Activated CD4-positive, alpha-beta T cell treated with anti-CD3 and anti-CD28 coated beads for 36 hours (primary cell): ENCODE results near the gene ZNF142. TPM values are rescaled to one million over a fixed set of nuclear protein-coding genes. Genes with fewer than 3 reads are reported as not detected.

ENCODE experiments used
- ATAC-seq: fragments of 200-7000 bp; cut with Tn5 transposase; one replicate; pipeline ENCODE4 v1.10.0; 2021; ENCODE audit warnings: mild to moderate bottlenecking, moderate library complexity
- CTCF ChIA-PET: fragments of 350-600 bp; sonication (Branson Sonifier 250); formaldehyde crosslinking; loops from one replicate; lab custom pipeline; 2021; ENCODE audit warnings: antibody characterized with exemption; lab: Charles Lee
- POLR2A ChIA-PET: fragments of 350-600 bp; sonication (Branson Sonifier 250); formaldehyde crosslinking; loops from one replicate; lab custom pipeline; 2021; ENCODE audit warnings: antibody characterized with exemption, inconsistent platforms; lab: Charles Lee
- DNase-seq: peaks from one replicate; pipeline ENCODE4 v3.0.0-alpha.2; 2020
- H3K27ac Mint-ChIP-seq: one replicate; pipeline ENCODE4 v1.8.0; 2021; ENCODE audit warnings: mixed read lengths
- H3K27me3 Mint-ChIP-seq: one replicate; pipeline ENCODE4 v1.8.0; 2021; ENCODE audit warnings: mixed read lengths
- H3K36me3 Mint-ChIP-seq: one replicate; pipeline ENCODE4 v1.8.0; 2021; ENCODE audit warnings: low read depth, mixed read lengths
- H3K4me1 Mint-ChIP-seq: one replicate; pipeline ENCODE4 v1.8.0; 2021; ENCODE audit warnings: mixed read lengths
- H3K4me3 Mint-ChIP-seq: one replicate; pipeline ENCODE4 v1.8.0; 2021; ENCODE audit warnings: mild to moderate bottlenecking, moderate library complexity, mixed read lengths
- H3K9me3 Mint-ChIP-seq: one replicate; pipeline ENCODE4 v1.8.0; 2021; ENCODE audit warnings: low read depth, mixed read lengths
- intact Hi-C, 2 experiments: fragments of 100-400 bp; cut with DNase I in 1 of 2; cut with micrococcal nuclease in 1 of 2; formaldehyde crosslinking; loops; one replicate each; pipeline versions ENCODE4 v1.14.2 to v1.15.1; 2022 to 2024; cut with DNase I, micrococcal nuclease
- total RNA-seq, 2 experiments: library from RNA; stranded (reverse); gene quantifications; one replicate each; pipeline ENCODE4 v1.2.3, GENCODE V29; 2021

ZNF142 gene
- total RNA-seq, 2 experiments from 2014 or later = 31.5 to 42.4 TPM

- intact Hi-C loops = no loop called here
- H3K9me3 Mint-ChIP-seq = no peaks in the 10 kb centered on the region
- no peak for DNase-seq
- H3K36me3 Mint-ChIP-seq = no peaks in the 10 kb centered on the region
- ChIA-PET POLR2A (no interaction called here), CTCF (interaction anchor here (0.6 kb wide), 1 partner anchor 463 kb away, joined by 3 read pairs; no protein-coding TSS in a partner anchor)
- no peak overlapping the region for H3K27ac Mint-ChIP-seq
- no peak for ATAC-seq
- H3K4me3 Mint-ChIP-seq = no peak overlapping the region
- H3K4me1 Mint-ChIP-seq = peaks cover 3% of the 10 kb centered on the region
- H3K27me3 Mint-ChIP-seq = no peaks in the 10 kb centered on the region
Measured at GRCh38 chr2:218623366-218623705, 36.1 kb downstream of the ZNF142 start.

DNA sequence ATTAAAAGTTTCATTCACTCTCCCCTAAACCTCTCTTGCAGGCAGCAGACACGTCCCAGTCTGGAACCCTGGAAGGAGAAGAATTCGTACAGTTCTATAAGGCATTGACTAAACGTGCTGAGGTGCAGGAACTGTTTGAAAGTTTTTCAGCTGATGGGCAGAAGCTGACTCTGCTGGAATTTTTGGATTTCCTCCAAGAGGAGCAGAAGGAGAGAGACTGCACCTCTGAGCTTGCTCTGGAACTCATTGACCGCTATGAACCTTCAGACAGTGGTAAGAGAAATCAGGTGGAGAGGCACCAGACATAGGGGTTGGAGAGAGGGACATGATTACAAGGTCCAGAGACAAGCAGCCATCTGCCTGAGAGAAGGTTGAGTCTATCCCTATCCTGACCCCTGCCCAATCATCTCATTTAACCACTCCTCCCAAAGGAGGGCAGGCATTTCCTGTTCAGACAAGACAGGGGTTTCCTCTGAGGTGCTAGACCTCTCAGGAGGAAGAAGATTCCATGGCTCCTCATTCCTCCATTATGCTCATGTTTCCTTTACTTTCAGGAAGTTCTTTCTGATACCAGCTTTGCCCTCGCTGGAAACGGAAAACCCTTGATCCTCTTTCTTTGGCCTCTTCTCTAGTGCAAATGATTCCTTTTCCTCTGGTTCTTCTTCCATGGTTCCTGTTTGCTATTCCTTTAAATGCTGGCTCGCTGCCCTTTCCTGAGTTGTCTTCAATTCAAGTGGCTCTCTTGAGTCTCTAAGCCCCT, 36.6 kb downstream of the ZNF142 start:
- H3K27me3 Mint-ChIP-seq = no peaks in the 10 kb centered on the region
- no peak overlapping the region for H3K4me3 Mint-ChIP-seq
- H3K4me1 Mint-ChIP-seq = no peaks in the 10 kb centered on the region
- intact Hi-C loops = no loop called here
- DNase-seq (no peak), ATAC-seq (no peak)
- no peaks in the 10 kb centered on the region for H3K36me3 Mint-ChIP-seq
- ChIA-PET CTCF (interaction anchor here (0.6 kb wide), 1 partner anchor 463 kb away, joined by 3 read pairs; no protein-coding TSS in a partner anchor), POLR2A (no interaction called here)
- no peaks in the 10 kb centered on the region for H3K9me3 Mint-ChIP-seq
- H3K27ac Mint-ChIP-seq = no peak overlapping the region

DNA sequence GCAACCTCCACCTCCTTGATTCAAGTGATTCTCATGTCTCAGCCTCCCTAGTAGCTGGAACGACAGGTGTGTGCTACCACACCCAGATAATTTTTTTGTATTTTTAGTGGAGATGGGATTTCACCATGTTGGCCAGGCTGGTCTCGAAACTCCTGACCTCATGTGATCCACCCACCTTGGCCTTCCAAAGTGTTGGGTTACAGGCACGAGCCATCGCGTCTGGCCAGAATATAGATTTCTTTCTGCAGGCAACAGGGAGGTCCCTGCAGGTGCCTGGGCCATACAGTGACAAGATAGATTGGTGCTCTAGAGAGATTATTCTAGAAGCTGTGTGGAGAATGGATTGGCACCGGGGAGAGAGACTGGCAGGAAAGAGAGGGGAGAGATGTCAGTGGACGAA, 38.4 kb downstream of the ZNF142 start:
- no peaks in the 10 kb centered on the region for H3K4me1 Mint-ChIP-seq
- DNase-seq (no peak), ATAC-seq (no peak)
- H3K36me3 Mint-ChIP-seq = no peaks in the 10 kb centered on the region
- intact Hi-C loops = no loop called here
- ChIA-PET CTCF (no interaction called here), POLR2A (no interaction called here)
- H3K9me3 Mint-ChIP-seq = no peaks in the 10 kb centered on the region
- H3K27ac Mint-ChIP-seq = no peak overlapping the region
- no peak overlapping the region for H3K4me3 Mint-ChIP-seq
- H3K27me3 Mint-ChIP-seq = no peaks in the 10 kb centered on the region

- intact Hi-C loops = no loop called here
- Mint-ChIP-seq H3K27ac (no peak overlapping the region), H3K36me3 (no peaks in the 10 kb centered on the region), H3K4me1 (no peaks in the 10 kb centered on the region), H3K4me3 (no peak overlapping the region), H3K27me3 (no peaks in the 10 kb centered on the region), H3K9me3 (no peaks in the 10 kb centered on the region)
- CTCF ChIA-PET = interaction anchor here (0.6 kb wide), 1 partner anchor 659 kb away, joined by 3 read pairs; no protein-coding TSS in a partner anchor
- POLR2A ChIA-PET = no interaction called here
- no peak for DNase-seq
- ATAC-seq = no peak
Measured at GRCh38 chr2:218618102-218618860, 41.1 kb downstream of the ZNF142 start.

- H3K36me3 Mint-ChIP-seq = no peaks in the 10 kb centered on the region
- H3K4me3 Mint-ChIP-seq = no peak overlapping the region
- ChIA-PET CTCF (interaction anchor here (0.9 to 1.3 kb wide), 3 partner anchors 11 to 100 kb away, joined by 3 to 4 read pairs (median 3); no protein-coding TSS in a partner anchor), POLR2A (interaction anchor here (0.6 kb wide), 1 partner anchor 44 kb away, joined by 3 read pairs; the partner anchor contains the start of genes BCS1L and ZNF142)
- intact Hi-C loops = no loop called here
- no peak for ATAC-seq
- peaks cover 2% of the 10 kb centered on the region for H3K27me3 Mint-ChIP-seq
- no peak overlapping the region for H3K27ac Mint-ChIP-seq
- no peaks in the 10 kb centered on the region for H3K9me3 Mint-ChIP-seq
- no peaks in the 10 kb centered on the region for H3K4me1 Mint-ChIP-seq
- DNase-seq = no peak
Measured at GRCh38 chr2:218615868-218616315, 43.5 kb downstream of the ZNF142 start.

DNA sequence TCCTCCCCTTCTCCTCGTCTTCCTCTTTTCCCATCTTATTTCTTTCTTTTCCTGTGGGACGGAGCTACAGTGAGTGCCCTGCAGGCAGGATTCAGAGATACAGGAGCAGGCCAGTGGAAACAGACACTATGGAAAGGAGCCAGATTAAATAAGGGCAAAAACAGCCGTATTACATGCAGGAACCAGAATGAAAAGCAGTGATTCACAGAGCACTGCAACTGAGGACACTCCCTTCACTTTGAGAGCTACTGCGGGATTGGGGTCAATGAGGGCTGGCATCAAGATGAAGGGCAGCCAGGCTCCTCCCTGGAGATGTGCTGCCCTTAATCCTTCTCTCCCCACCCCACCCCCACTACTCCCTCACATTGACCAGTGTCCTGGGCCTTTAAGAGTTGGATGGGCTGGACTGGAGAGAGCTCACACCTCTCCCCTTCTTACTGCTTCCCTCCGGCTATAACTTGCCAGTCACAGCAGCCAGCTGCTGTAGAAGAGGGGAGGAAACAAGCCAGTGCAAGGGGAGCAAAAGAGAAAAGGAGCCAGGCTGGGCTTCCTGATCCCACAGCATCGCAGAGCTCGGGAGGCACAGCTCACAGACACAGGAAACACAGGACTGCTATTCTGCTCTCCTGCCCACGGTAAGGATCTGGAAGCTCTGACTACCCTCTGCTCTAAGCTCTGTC, 51.8 kb downstream of the ZNF142 start, which contains the start of gene PLCD4:
PLCD4 (plus strand) TSS at position 464 of the 680 bp plus-strand sequence. CDS start 7,841 bp downstream, outside the sequence.
- CTCF ChIA-PET = interaction anchor here (0.7 to 1.5 kb wide), 5 partner anchors 20 to 350 kb away, joined by 3 to 6 read pairs (median 3); partner anchors contain the start of genes BCS1L and ZNF142
- ATAC-seq = no peak
- Mint-ChIP-seq H3K36me3 (no peaks in the 10 kb centered on the region), H3K4me3 (no peak within 1 kb of the TSS), H3K27ac (no peak within 1 kb of the TSS), H3K9me3 (no peaks in the 10 kb centered on the region), H3K4me1 (no peaks in the 10 kb centered on the region), H3K27me3 (peaks cover 12% of the 10 kb centered on the region)
- intact Hi-C loops = no loop called here
- POLR2A ChIA-PET = interaction anchor here (0.6 to 0.7 kb wide), 3 partner anchors 16 to 115 kb away, joined by 3 to 4 read pairs (median 3); no protein-coding TSS in a partner anchor
- no peak for DNase-seq

DNA sequence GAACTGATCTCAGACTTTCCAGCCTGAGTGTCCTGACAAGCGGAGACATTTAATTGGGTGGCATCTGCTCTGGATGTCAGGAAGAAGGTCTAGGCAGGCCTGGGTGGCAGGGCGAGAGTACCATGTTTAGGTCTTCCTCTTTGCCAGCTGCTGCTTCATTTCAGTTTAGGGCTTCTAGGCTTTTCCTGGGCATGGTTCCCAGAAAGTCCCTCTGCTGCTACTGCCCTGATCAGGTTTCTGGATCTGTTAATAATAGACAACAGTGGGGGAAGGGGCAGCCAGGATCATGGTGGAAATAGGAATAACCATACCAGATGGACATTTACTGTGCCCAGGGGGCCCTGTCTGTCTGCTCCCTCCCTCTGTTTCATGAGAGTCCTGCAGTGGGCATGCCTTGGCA, 54.0 kb downstream of the ZNF142 start:
- ChIA-PET CTCF (no interaction called here), POLR2A (no interaction called here)
- intact Hi-C loops = no loop called here
- Mint-ChIP-seq H3K27ac (no peak overlapping the region), H3K9me3 (no peaks in the 10 kb centered on the region), H3K27me3 (peaks cover 10% of the 10 kb centered on the region), H3K36me3 (no peaks in the 10 kb centered on the region), H3K4me3 (no peak overlapping the region), H3K4me1 (no peaks in the 10 kb centered on the region)
- ATAC-seq (no peak), DNase-seq (no peak)

Other genes with a start within 250 kb of the ZNF142 start
- gene VIL1, start 240.5 kb downstream of the ZNF142 start, total RNA-seq = not detected
- gene USP37, start 91.3 kb downstream of the ZNF142 start, total RNA-seq = 10 to 100 TPM; 42.5 to 46.8 TPM
- 100 to 1,000 TPM; 100 to 105 TPM for gene CNOT9, start 90.8 kb downstream of the ZNF142 start, total RNA-seq
- under 1 TPM; 0.18 to 0.83 TPM for gene PLCD4, start 51.7 kb downstream of the ZNF142 start, total RNA-seq
- 10 to 100 TPM; 74.3 to 92.3 TPM for gene BCS1L, start 60 bp upstream of the ZNF142 start, total RNA-seq
- 10 to 100 TPM; 14.1 to 29.2 TPM for gene RNF25, start 12.4 kb upstream of the ZNF142 start, total RNA-seq
- gene STK36, start 12.5 kb upstream of the ZNF142 start, total RNA-seq = 10 to 100 TPM; 13.1 to 19.3 TPM
- 10 to 100 TPM; 33.7 to 46.6 TPM for gene TTLL4, start 51.2 kb upstream of the ZNF142 start, total RNA-seq
- under 1 TPM; 0.12 to 0.16 TPM for gene CYP27A1, start 122.5 kb upstream of the ZNF142 start, total RNA-seq
- not detected for gene PRKAG3, start 172.2 kb upstream of the ZNF142 start, total RNA-seq
- gene WNT6, start 200.2 kb upstream of the ZNF142 start, total RNA-seq = under 1 TPM in 1 of 2 experiments, not detected in 1; 0.30 TPM
- gene WNT10A, start 221.2 kb upstream of the ZNF142 start, total RNA-seq = 1 to 10 TPM; 5.4 to 6.0 TPM